Right atrium auricular region (tissue), 2 donors: Measurements from ENCODE around the gene KAT7. TPM values are rescaled to one million over a fixed set of nuclear protein-coding genes. Genes with fewer than 3 reads are reported as not detected.
A peak's percentile ranks its signal among the peaks of the same experiment; 100 is the strongest.

Experiments
- DNase-seq: peaks from one replicate; pipeline ENCODE4 v3.0.0-alpha.2; 2019; ENCODE audit warnings: low spot score
- H3K27ac ChIP-seq, 2 donors: fragments of 200-600 bp; sonication (generic); 1 replicate in 1 of 2; 2 replicates in 1 of 2; pipeline ENCODE4 v1.5.1; 2016 to 2019
- H3K27me3 ChIP-seq, 2 donors: fragments of 200-600 bp; sonication (generic); one replicate each; pipeline versions ENCODE4 v1.5.1 to v1.6.0; 2017 to 2019
- H3K36me3 ChIP-seq: fragments of 200-600 bp; sonication (generic); one replicate; pipeline ENCODE4 v1.5.1; 2016
- H3K4me1 ChIP-seq, 2 donors: fragments of 200-600 bp; sonication (generic); one replicate each; pipeline versions ENCODE4 v1.5.1 to v1.6.0; 2017 to 2019
- H3K4me3 ChIP-seq, 2 donors: fragments of 200-600 bp; sonication (generic); 1 replicate in 1 of 2; 2 replicates in 1 of 2; pipeline ENCODE4 v1.5.1; 2017 to 2019; ENCODE audit warnings: mild to moderate bottlenecking in 1 of 2, moderate library complexity in 1 of 2
- H3K9me3 ChIP-seq, 2 donors: fragments of 200-600 bp; sonication (generic); one replicate each; pipeline ENCODE4 v1.5.1; 2019
- total RNA-seq, 2 donors: library from RNA; depleted of rRNA; stranded (reverse); fragments of >200 nt; gene quantifications; one replicate each; pipeline ENCODE4 v1.1.0, GENCODE V29; 2016
- TF ChIP-seq, protein P1 (sequence below), 2 donors: fragments of 200-600 bp; sonication (generic); IDR thresholded peaks; one replicate each; pipeline ENCODE4 v1.5.1; 2019; ENCODE audit warnings: antibody characterized with exemption in 2 of 2

The KAT7 gene
- total RNA-seq, 2 donors from 2014 or later, result 30.5 to 38.2 TPM

DNA sequence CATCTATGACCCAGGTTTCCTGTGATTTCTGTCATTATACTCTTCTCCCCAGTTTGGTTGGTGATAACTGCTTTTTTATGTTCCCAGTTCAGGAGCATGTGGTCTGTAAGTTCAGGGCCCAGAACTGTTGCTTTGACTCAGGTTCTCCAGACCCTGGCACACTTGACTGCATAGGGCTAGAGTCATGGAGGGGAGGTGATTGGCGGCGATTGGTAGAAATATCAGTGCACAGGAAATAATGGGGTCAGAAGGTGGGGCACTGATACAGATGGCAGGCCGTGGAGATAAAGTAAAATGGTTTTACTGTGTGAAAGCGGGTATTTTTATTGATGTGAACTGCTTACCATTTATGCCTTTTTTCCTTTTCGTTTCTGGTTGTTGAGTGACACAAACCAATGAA, 30.7 kb downstream of the KAT7 start:
- Histone ChIP-seq H3K9me3 (no peaks in the 10 kb centered on the region), H3K36me3 (peaks cover 70% of the 10 kb centered on the region), H3K27ac (no peak overlapping the region), H3K27me3 (no peaks in the 10 kb centered on the region), H3K4me1 (peaks cover 0 to 16% of the 10 kb centered on the region in 2 donors), H3K4me3 (no peak overlapping the region)
- TF ChIP-seq, protein P1, sequence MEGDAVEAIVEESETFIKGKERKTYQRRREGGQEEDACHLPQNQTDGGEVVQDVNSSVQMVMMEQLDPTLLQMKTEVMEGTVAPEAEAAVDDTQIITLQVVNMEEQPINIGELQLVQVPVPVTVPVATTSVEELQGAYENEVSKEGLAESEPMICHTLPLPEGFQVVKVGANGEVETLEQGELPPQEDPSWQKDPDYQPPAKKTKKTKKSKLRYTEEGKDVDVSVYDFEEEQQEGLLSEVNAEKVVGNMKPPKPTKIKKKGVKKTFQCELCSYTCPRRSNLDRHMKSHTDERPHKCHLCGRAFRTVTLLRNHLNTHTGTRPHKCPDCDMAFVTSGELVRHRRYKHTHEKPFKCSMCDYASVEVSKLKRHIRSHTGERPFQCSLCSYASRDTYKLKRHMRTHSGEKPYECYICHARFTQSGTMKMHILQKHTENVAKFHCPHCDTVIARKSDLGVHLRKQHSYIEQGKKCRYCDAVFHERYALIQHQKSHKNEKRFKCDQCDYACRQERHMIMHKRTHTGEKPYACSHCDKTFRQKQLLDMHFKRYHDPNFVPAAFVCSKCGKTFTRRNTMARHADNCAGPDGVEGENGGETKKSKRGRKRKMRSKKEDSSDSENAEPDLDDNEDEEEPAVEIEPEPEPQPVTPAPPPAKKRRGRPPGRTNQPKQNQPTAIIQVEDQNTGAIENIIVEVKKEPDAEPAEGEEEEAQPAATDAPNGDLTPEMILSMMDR (IDR thresholded peaks at IDR 0.05), result no peak
- DNase-seq, result no peak

DNA sequence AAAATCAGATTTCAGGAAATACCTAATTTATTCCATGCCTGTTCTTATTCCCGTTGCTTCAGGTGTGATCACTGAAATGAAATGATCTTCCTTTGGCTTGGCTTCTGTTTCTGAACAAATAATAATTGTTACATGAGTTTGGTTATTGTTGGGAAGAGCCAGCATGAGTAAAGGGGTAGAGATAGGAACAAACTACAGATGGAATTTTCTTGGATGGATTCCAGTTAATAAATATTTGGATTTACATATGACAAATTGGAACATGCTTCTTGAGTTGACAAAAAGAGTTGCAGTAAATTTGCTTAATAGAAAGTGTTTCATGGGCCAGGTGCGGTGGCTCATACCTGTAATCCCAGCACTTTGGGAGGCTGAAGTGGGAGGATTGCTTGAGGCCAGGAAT, 31.2 kb downstream of the KAT7 start:
- DNase-seq, result no peak
- Histone ChIP-seq H3K4me3 (no peak overlapping the region), H3K4me1 (peaks cover 0 to 16% of the 10 kb centered on the region in 2 donors), H3K27me3 (no peaks in the 10 kb centered on the region), H3K9me3 (no peaks in the 10 kb centered on the region), H3K27ac (no peak overlapping the region), H3K36me3 (peaks cover 74% of the 10 kb centered on the region)
- TF ChIP-seq, protein P1 (IDR thresholded peaks at IDR 0.05), result no peak

DNA sequence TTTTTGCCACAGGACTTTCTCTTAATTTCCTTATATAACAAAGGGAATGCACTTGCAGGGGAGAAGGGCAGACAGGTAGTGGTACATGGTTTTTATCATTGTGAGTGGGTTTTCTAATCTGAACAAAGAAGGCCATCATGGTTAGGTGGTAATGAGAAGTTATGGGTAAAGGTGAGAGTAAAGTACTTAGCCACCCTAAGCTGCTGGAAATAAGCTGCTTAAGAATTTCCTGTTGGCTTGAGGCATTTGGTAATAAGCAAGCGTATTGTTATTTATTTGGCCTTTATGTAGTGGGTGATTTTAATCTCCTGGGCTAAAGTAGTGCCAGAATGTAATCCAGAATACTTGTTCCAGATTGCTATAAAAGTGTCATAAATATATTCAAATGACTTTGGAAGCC, 32.3 kb downstream of the KAT7 start:
- H3K4me3 ChIP-seq, result no peak overlapping the region
- peaks cover 82% of the 10 kb centered on the region for H3K36me3 ChIP-seq
- no peaks in the 10 kb centered on the region for H3K9me3 ChIP-seq
- H3K27ac ChIP-seq, result no peak overlapping the region
- no peak for DNase-seq
- TF ChIP-seq, protein P1 (IDR thresholded peaks at IDR 0.05), result no peak
- peaks cover 0 to 11% of the 10 kb centered on the region in 2 donors for H3K4me1 ChIP-seq
- no peaks in the 10 kb centered on the region for H3K27me3 ChIP-seq

DNA sequence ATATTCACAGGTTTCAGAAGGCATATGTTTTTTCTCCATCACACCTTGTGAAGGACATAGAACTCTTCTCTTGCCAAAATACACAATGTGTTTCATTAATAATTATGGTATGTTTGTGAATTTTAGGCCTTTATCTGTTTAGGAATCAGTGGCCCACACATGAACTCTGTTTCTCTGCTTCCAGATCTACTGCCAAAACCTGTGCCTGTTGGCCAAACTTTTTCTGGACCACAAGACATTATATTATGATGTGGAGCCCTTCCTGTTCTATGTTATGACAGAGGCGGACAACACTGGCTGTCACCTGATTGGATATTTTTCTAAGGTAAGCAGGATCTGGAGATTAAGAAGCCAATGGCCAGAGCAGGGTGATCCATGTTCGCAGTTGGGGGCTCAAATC, 33.0 kb downstream of the KAT7 start:
- DNase-seq, result no peak
- Histone ChIP-seq H3K4me3 (no peak overlapping the region), H3K4me1 (peaks cover 0 to 5% of the 10 kb centered on the region in 2 donors), H3K27me3 (no peaks in the 10 kb centered on the region), H3K9me3 (no peaks in the 10 kb centered on the region), H3K27ac (no peak overlapping the region), H3K36me3 (peaks cover 82% of the 10 kb centered on the region)
- TF ChIP-seq, protein P1 (IDR thresholded peaks at IDR 0.05), result no peak

DNA sequence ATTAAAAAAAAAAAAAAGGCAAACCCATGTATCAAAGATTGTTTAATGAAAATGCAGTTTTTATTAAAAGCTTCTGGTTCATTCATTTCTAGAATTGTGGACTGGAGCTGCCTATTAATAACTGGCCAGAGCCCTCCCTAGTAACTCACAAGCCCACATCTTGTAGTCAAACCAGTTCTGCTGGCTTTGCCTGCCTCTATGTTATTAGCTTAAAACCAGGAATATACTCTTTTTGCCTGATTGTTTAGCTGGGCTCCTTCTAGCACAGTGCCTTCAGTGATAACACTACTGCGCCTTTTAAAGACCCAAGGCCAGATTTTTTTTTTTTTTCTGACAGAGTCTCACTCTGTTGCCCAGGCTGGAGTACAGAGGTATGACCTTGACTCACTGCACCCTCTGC, 33.4 kb downstream of the KAT7 start:
- TF ChIP-seq, protein P1 (IDR thresholded peaks at IDR 0.05), result no peak
- Histone ChIP-seq H3K36me3 (peaks cover 82% of the 10 kb centered on the region), H3K27ac (no peak overlapping the region), H3K4me3 (no peak overlapping the region), H3K27me3 (no peaks in the 10 kb centered on the region), H3K9me3 (no peaks in the 10 kb centered on the region), H3K4me1 (peaks cover 0 to 6% of the 10 kb centered on the region in 2 donors)
- DNase-seq, result no peak

DNA sequence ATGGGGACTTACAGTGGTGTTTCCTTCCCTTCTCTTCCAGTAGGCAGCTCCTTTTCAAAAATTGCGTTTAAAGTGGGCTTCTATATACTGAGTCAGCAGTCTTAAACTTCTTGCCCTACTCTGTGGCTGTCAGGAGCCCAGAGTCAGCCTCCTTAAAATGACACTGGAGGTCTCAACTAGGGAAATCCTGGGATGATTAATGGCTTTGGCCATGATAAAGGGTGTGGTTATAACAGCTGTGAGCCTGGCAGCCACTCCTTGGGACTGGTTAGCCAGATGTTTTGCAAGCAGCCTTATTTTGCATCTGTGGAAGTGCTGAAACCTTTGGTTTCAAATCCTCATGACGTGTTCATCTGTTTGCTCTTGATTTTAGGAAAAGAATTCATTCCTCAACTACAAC, 34.3 kb downstream of the KAT7 start:
- no peaks in the 10 kb centered on the region for H3K9me3 ChIP-seq
- peaks cover 82% of the 10 kb centered on the region for H3K36me3 ChIP-seq
- peak; percentile 76 for DNase-seq
- no peak overlapping the region for H3K4me3 ChIP-seq
- H3K27me3 ChIP-seq, result no peaks in the 10 kb centered on the region
- TF ChIP-seq, protein P1 (IDR thresholded peaks at IDR 0.05), result no peak
- H3K4me1 ChIP-seq, result peaks cover 0 to 15% of the 10 kb centered on the region in 2 donors
- no peak overlapping the region for H3K27ac ChIP-seq
